CD4-positive, alpha-beta memory T cell (primary cell): ENCODE measurements around the gene COPS9. TPM values are rescaled to one million over a fixed set of nuclear protein-coding genes. Genes with fewer than 3 reads are reported as not detected.

Experiments used
- CTCF ChIA-PET: fragments of 350-600 bp; sonication (Branson Sonifier 250); formaldehyde crosslinking; loops from one replicate; lab custom pipeline; 2021; ENCODE audit warnings: inconsistent platforms; ENCODE audit not compliant: partially characterized antibody; lab: Charles Lee
- POLR2A ChIA-PET: fragments of 350-600 bp; sonication (Branson Sonifier 250); formaldehyde crosslinking; loops from one replicate; lab custom pipeline; 2021; ENCODE audit not compliant: partially characterized antibody; lab: Charles Lee
- DNase-seq, 5 donors: peaks; one replicate each; pipeline versions ENCODE4 v3.0.0 to v3.0.0-alpha.2; 2020 to 2022; ENCODE audit warnings: mixed read lengths in 1 of 5
- H3K27ac ChIP-seq: one replicate; pipeline ENCODE4 v1.7.0; 2013; ENCODE audit warnings: low read depth, low read length
- H3K27me3 ChIP-seq: 2 replicates; pipeline ENCODE4 v1.7.0; 2013; ENCODE audit warnings: mild to moderate bottlenecking, low read length, moderate library complexity; ENCODE audit not compliant: insufficient read depth
- H3K36me3 ChIP-seq: 2 replicates; pipeline ENCODE4 v1.7.0; 2013; ENCODE audit warnings: mild to moderate bottlenecking, low read length, moderate library complexity; ENCODE audit not compliant: insufficient read depth
- H3K4me1 ChIP-seq: 2 replicates; pipeline ENCODE4 v1.7.0; 2013; ENCODE audit warnings: mild to moderate bottlenecking, low read length, moderate library complexity; ENCODE audit not compliant: insufficient read depth
- H3K4me3 ChIP-seq, 2 donors: one replicate each; pipeline ENCODE4 v1.7.0; 2013; ENCODE audit warnings: low read length in 2 of 2, mild to moderate bottlenecking in 1 of 2
- H3K9me3 ChIP-seq, 2 donors: one replicate each; pipeline ENCODE4 v1.7.0; 2013; ENCODE audit warnings: low read length in 2 of 2, control low read depth in 1 of 2; ENCODE audit not compliant: control insufficient read depth in 1 of 2
- H3K27ac Mint-ChIP-seq, 7 donors: one replicate each; pipeline ENCODE4 v1.8.0; 2020 to 2021; ENCODE audit warnings: mixed read lengths in 7 of 7, mild to moderate bottlenecking in 6 of 7, inconsistent platforms in 3 of 7, moderate library complexity in 3 of 7
- H3K27me3 Mint-ChIP-seq, 2 donors: one replicate each; pipeline ENCODE4 v1.8.0; 2020 to 2021; ENCODE audit warnings: mixed read lengths in 2 of 2
- H3K36me3 Mint-ChIP-seq, 2 donors: one replicate each; pipeline ENCODE4 v1.8.0; 2020 to 2021; ENCODE audit warnings: mixed read lengths in 2 of 2, inconsistent platforms in 1 of 2, mild to moderate bottlenecking in 1 of 2
- H3K4me1 Mint-ChIP-seq, 4 donors: one replicate each; pipeline ENCODE4 v1.8.0; 2020 to 2021; ENCODE audit warnings: mixed read lengths in 4 of 4, mild to moderate bottlenecking in 1 of 4
- H3K4me3 Mint-ChIP-seq, 8 donors: one replicate each; pipeline ENCODE4 v1.8.0; 2020 to 2021; ENCODE audit warnings: mixed read lengths in 8 of 8, mild to moderate bottlenecking in 7 of 8, moderate library complexity in 6 of 8, inconsistent platforms in 3 of 8
- H3K9me3 Mint-ChIP-seq, 8 donors: one replicate each; pipeline ENCODE4 v1.8.0; 2020 to 2021; ENCODE audit warnings: mixed read lengths in 8 of 8, mild to moderate bottlenecking in 5 of 8, inconsistent platforms in 3 of 8, moderate library complexity in 1 of 8
- intact Hi-C: fragments of 100-400 bp; cut with micrococcal nuclease; formaldehyde crosslinking; loops from one replicate; pipeline ENCODE4 v1.15.1; 2023
- polyA plus RNA-seq, 2 donors: library from polyadenylated mRNA; unstranded; fragments of 300-500 nt; fragmentation: Illumina TruSeq; gene quantifications; one replicate each; pipeline ENCODE4 v1.2.3, GENCODE V29; 2021
- total RNA-seq, 2 experiments: library from RNA; stranded (reverse); gene quantifications; one replicate each; pipeline ENCODE4 v1.2.3, GENCODE V29; 2021

The COPS9 gene
- total and polyA plus RNA-seq, 4 experiments from 2014 or later, result 82.2 to 335 (median 195) TPM

DNA sequence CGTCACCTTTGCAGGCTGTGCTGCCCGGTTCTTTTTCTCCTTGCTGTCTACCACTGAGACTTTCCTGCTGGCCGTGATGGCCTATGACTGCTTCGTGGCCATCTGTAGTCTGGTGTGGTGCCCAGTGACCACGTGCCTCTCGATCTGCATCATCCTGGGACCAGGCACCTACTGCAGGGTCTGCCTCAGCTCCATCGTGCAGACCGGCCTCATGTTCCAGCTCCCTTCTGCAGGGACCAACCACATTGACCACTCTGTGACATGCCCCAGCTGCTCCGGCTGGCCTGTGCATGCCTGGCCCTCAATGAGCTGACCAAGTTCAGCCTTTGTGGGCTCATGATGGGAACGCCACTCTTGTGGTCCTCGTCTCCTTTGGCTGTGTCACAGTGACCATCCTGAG is 26.7 kb downstream of the COPS9 start:
- Mint-ChIP-seq H3K4me1 (no peaks in the 10 kb centered on the region), H3K27ac (no peak overlapping the region), H3K9me3 (no peaks in the 10 kb centered on the region), H3K36me3 (no peaks in the 10 kb centered on the region), H3K4me3 (no peak overlapping the region), H3K27me3 (peaks cover 5 to 16% of the 10 kb centered on the region in 2 donors)
- POLR2A ChIA-PET, result no interaction called here
- intact Hi-C loops, result no loop called here
- Histone ChIP-seq H3K9me3 (no peaks in the 10 kb centered on the region), H3K4me3 (no peak overlapping the region), H3K36me3 (no peaks in the 10 kb centered on the region), H3K4me1 (no peaks in the 10 kb centered on the region), H3K27me3 (peaks cover 5% of the 10 kb centered on the region), H3K27ac (no peak overlapping the region)
- DNase-seq, result no peak
- CTCF ChIA-PET, result no interaction called here

GRCh38 chr2:240107477-240107796 is 28.7 kb downstream of the COPS9 start:
- Histone ChIP-seq H3K36me3 (no peaks in the 10 kb centered on the region), H3K4me3 (no peak overlapping the region), H3K9me3 (no peaks in the 10 kb centered on the region), H3K27ac (no peak overlapping the region), H3K4me1 (no peaks in the 10 kb centered on the region), H3K27me3 (no peaks in the 10 kb centered on the region)
- Mint-ChIP-seq H3K9me3 (no peaks in the 10 kb centered on the region), H3K27ac (no peak overlapping the region), H3K36me3 (no peaks in the 10 kb centered on the region), H3K27me3 (peaks cover 3 to 21% of the 10 kb centered on the region in 2 donors), H3K4me1 (no peaks in the 10 kb centered on the region), H3K4me3 (no peak overlapping the region)
- intact Hi-C loops, result no loop called here
- ChIA-PET CTCF (no interaction called here), POLR2A (no interaction called here)
- DNase-seq, result no peak

DNA sequence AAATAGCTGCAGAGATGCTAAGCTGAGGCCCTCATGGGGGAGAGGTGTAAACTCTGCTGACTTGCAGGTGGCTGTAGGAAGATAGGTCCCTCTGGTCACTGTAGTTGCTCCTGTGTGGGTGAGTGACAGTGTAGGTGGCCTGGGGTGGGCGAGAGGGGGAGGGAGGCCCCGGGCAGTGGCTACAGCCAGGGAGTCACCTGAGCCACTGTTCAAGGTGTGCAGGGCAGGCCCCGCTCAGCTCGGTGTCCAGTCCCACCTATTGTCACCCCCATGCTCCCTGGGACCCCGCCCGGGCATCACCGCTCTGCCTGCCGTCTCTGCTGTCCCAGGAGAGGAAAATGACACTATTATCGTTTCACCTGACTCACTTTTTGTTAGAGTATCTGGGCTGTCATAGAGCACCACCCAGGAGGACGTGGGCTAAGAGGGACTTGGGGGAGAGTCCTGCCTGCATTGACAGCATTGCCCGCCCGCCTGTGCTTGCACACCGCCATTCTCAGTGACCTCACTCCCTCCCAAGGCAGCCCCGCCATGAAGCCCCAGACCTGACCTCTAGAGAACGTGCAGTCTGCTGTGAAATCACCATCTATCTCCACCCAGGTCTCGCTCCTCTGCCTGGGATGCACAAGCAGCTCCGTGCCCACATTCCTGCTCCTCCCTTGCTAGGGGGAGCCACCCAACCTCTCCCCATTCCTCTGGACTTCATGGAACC is 29.2 kb downstream of the COPS9 start:
- H3K9me3 Mint-ChIP-seq, result no peaks in the 10 kb centered on the region
- intact Hi-C loops, result no loop called here
- Histone ChIP-seq H3K27ac (no peak overlapping the region), H3K4me3 (no peak overlapping the region), H3K9me3 (no peaks in the 10 kb centered on the region), H3K36me3 (no peaks in the 10 kb centered on the region), H3K4me1 (no peaks in the 10 kb centered on the region), H3K27me3 (no peaks in the 10 kb centered on the region)
- ChIA-PET POLR2A (no interaction called here), CTCF (no interaction called here)
- peaks cover 3 to 22% of the 10 kb centered on the region in 2 donors for H3K27me3 Mint-ChIP-seq
- no peaks in the 10 kb centered on the region for H3K4me1 Mint-ChIP-seq
- H3K27ac Mint-ChIP-seq, result no peak overlapping the region
- H3K4me3 Mint-ChIP-seq, result no peak overlapping the region
- H3K36me3 Mint-ChIP-seq, result no peaks in the 10 kb centered on the region
- DNase-seq, result no peak

- no peaks in the 10 kb centered on the region for H3K4me1 ChIP-seq
- Mint-ChIP-seq H3K4me3 (no peak overlapping the region), H3K4me1 (no peaks in the 10 kb centered on the region), H3K36me3 (no peaks in the 10 kb centered on the region), H3K9me3 (no peaks in the 10 kb centered on the region), H3K27ac (no peak overlapping the region), H3K27me3 (peaks cover 3 to 22% of the 10 kb centered on the region in 2 donors)
- no peaks in the 10 kb centered on the region for H3K27me3 ChIP-seq
- no peak for DNase-seq
- ChIA-PET POLR2A (no interaction called here), CTCF (no interaction called here)
- no peak overlapping the region for H3K4me3 ChIP-seq
- no peaks in the 10 kb centered on the region for H3K9me3 ChIP-seq
- H3K27ac ChIP-seq, result no peak overlapping the region
- intact Hi-C loops, result no loop called here
- H3K36me3 ChIP-seq, result no peaks in the 10 kb centered on the region
These were observed 30.1 kb downstream of the COPS9 start for GRCh38 chr2:240105982-240106381.

DNA sequence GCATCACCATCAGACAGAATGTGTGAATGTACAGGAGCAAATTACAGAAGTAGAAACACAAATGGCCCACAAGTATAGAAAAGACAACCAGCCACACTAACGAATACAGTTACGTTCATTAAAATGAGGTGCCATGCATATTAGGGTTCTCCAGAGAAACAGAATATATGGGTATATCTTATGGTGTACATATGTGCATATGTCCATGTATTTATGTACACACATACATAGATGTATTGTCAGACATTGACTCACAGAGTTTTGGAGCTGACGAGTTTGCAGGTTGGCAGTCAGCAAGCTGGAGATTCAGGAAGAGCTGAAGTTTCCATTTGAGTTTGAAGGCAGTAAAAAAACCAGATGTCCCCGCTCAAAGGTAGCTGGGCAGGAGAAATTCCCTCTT is 33.0 kb downstream of the COPS9 start:
- H3K27me3 ChIP-seq, result no peaks in the 10 kb centered on the region
- no peak overlapping the region for H3K4me3 ChIP-seq
- Mint-ChIP-seq H3K4me3 (no peak overlapping the region), H3K36me3 (no peaks in the 10 kb centered on the region), H3K27me3 (peaks cover 23 to 34% of the 10 kb centered on the region in 2 donors), H3K9me3 (peaks cover 0 to 17% (median 9%) of the 10 kb centered on the region in 8 donors), H3K27ac (no peak overlapping the region), H3K4me1 (no peaks in the 10 kb centered on the region)
- CTCF ChIA-PET, result no interaction called here
- intact Hi-C loops, result no loop called here
- no peaks in the 10 kb centered on the region for H3K4me1 ChIP-seq
- no peaks in the 10 kb centered on the region for H3K9me3 ChIP-seq
- no peak for DNase-seq
- POLR2A ChIA-PET, result no interaction called here
- H3K36me3 ChIP-seq, result no peaks in the 10 kb centered on the region
- H3K27ac ChIP-seq, result no peak overlapping the region

GRCh38 chr2:240098349-240098748 is 37.8 kb downstream of the COPS9 start:
- Histone ChIP-seq H3K27me3 (peaks cover 22% of the 10 kb centered on the region), H3K4me3 (no peak overlapping the region)
- peaks cover 3 to 6% of the 10 kb centered on the region in 2 donors for H3K36me3 Mint-ChIP-seq

GRCh38 chr2:240095556-240096523 is 40.3 kb downstream of the COPS9 start:
- H3K36me3 Mint-ChIP-seq, result peaks cover 3 to 6% of the 10 kb centered on the region in 2 donors
- H3K4me3 Mint-ChIP-seq, result no peak overlapping the region
- Histone ChIP-seq H3K27ac (no peak overlapping the region), H3K4me3 (no peak overlapping the region), H3K36me3 (no peaks in the 10 kb centered on the region), H3K4me1 (no peaks in the 10 kb centered on the region), H3K27me3 (peaks cover 23% of the 10 kb centered on the region), H3K9me3 (no peaks in the 10 kb centered on the region)
- POLR2A ChIA-PET, result no interaction called here
- no peaks in the 10 kb centered on the region for H3K4me1 Mint-ChIP-seq
- intact Hi-C loops, result no loop called here
- peaks cover 0 to 38% (median 21%) of the 10 kb centered on the region in 8 donors for H3K9me3 Mint-ChIP-seq
- CTCF ChIA-PET, result no interaction called here
- no peak for DNase-seq
- H3K27ac Mint-ChIP-seq, result no peak overlapping the region
- peaks cover 63 to 64% of the 10 kb centered on the region in 2 donors for H3K27me3 Mint-ChIP-seq

More at GRCh38 chr2:240098349-240098748, 37.8 kb downstream of the COPS9 start:
- ChIA-PET POLR2A (no interaction called here), CTCF (no interaction called here)
- intact Hi-C loops, result no loop called here
- DNase-seq, result no peak
- Histone ChIP-seq H3K27ac (no peak overlapping the region), H3K36me3 (no peaks in the 10 kb centered on the region), H3K9me3 (no peaks in the 10 kb centered on the region), H3K4me1 (no peaks in the 10 kb centered on the region)
- peaks cover 56 to 60% of the 10 kb centered on the region in 2 donors for H3K27me3 Mint-ChIP-seq
- no peaks in the 10 kb centered on the region for H3K4me1 Mint-ChIP-seq
- no peak overlapping the region for H3K27ac Mint-ChIP-seq
- peaks cover 0 to 33% (median 18%) of the 10 kb centered on the region in 8 donors for H3K9me3 Mint-ChIP-seq
- H3K4me3 Mint-ChIP-seq, result no peak overlapping the region
